Astrocyte (in vitro differentiated cells and primary cell): ENCODE results near the gene INTS13. TPM values are rescaled to one million over a fixed set of nuclear protein-coding genes. Genes with fewer than 3 reads are reported as not detected.

Experiments used
- DNase-seq: peaks from one replicate; pipeline ENCODE4 v3.0.0-alpha.2; 2010; ENCODE audit warnings: low read depth
- FAIRE-seq: peaks from 2 replicates; lab custom pipeline; 2011; peaks lifted over from hg19 to GRCh38; lab: Jason Lieb, UNC
- H2AFZ ChIP-seq: 2 replicates; pipeline ENCODE4 v1.6.0; 2012; ENCODE audit warnings: low read depth, low read length, inconsistent platforms
- H3K27ac ChIP-seq: 2 replicates; pipeline ENCODE4 v1.5.1; 2011; ENCODE audit warnings: low read depth, low read length, inconsistent platforms
- H3K27me3 ChIP-seq: 2 replicates; pipeline ENCODE4 v1.6.0; 2011; ENCODE audit warnings: low read length, inconsistent platforms; ENCODE audit not compliant: insufficient read depth
- H3K36me3 ChIP-seq: 2 replicates; pipeline ENCODE4 v1.5.1; 2011; ENCODE audit warnings: low read length, inconsistent platforms; ENCODE audit not compliant: insufficient read depth
- H3K4me1 ChIP-seq: 2 replicates; pipeline ENCODE4 v1.5.1; 2011; ENCODE audit warnings: low read length, inconsistent platforms; ENCODE audit not compliant: insufficient read depth
- H3K4me2 ChIP-seq: 2 replicates; pipeline ENCODE4 v1.6.0; 2012; ENCODE audit warnings: low read length, inconsistent platforms
- H3K4me3 ChIP-seq: 2 replicates; pipeline ENCODE4 v1.5.1; 2011; ENCODE audit warnings: low read depth, mild to moderate bottlenecking, low read length, inconsistent platforms; ENCODE audit not compliant: insufficient read depth
- H3K79me2 ChIP-seq: 2 replicates; pipeline ENCODE4 v1.6.0; 2012; ENCODE audit warnings: mild to moderate bottlenecking, low read length, inconsistent platforms; ENCODE audit not compliant: insufficient read depth
- H3K9ac ChIP-seq: 2 replicates; pipeline ENCODE4 v1.6.0; 2012; ENCODE audit warnings: mild to moderate bottlenecking, low read length, inconsistent platforms
- H3K9me3 ChIP-seq: 2 replicates; pipeline ENCODE4 v1.5.1; 2012; ENCODE audit warnings: low read depth, mild to moderate bottlenecking, low read length, inconsistent platforms; ENCODE audit not compliant: insufficient read depth
- H4K20me1 ChIP-seq: 2 replicates; pipeline ENCODE4 v1.6.0; 2012; ENCODE audit warnings: low read length, inconsistent platforms; ENCODE audit not compliant: insufficient read depth
- H3K27ac Mint-ChIP-seq: one replicate; pipeline ENCODE4 v1.8.0; 2021; ENCODE audit warnings: mild to moderate bottlenecking, mixed read lengths; ENCODE audit not compliant: unreplicated experiment
- H3K27me3 Mint-ChIP-seq: one replicate; pipeline ENCODE4 v1.8.0; 2021; ENCODE audit warnings: low read depth, mixed read lengths; ENCODE audit not compliant: unreplicated experiment
- H3K36me3 Mint-ChIP-seq: one replicate; pipeline ENCODE4 v1.8.0; 2021; ENCODE audit warnings: low read depth, mixed read lengths; ENCODE audit not compliant: unreplicated experiment
- H3K4me1 Mint-ChIP-seq: one replicate; pipeline ENCODE4 v1.8.0; 2021; ENCODE audit warnings: low read depth, mixed read lengths; ENCODE audit not compliant: unreplicated experiment
- H3K4me3 Mint-ChIP-seq: one replicate; pipeline ENCODE4 v1.8.0; 2021; ENCODE audit warnings: mild to moderate bottlenecking, moderate library complexity, mixed read lengths; ENCODE audit not compliant: unreplicated experiment
- H3K9me3 Mint-ChIP-seq: one replicate; pipeline ENCODE4 v1.8.0; 2021; ENCODE audit warnings: mild to moderate bottlenecking, mixed read lengths; ENCODE audit not compliant: unreplicated experiment
- EZH2 ChIP-seq: IDR thresholded peaks from 2 replicates; pipeline ENCODE4 v1.6.1; 2012; ENCODE audit warnings: mild to moderate bottlenecking, low read length, inconsistent platforms; ENCODE audit not compliant: insufficient read depth
- total RNA-seq: library from RNA; stranded (reverse); gene quantifications from 2 replicates; pipeline ENCODE4 v1.2.1, GENCODE V29; 2021
- TF ChIP-seq, protein P1 (sequence below): IDR thresholded peaks from 2 replicates; pipeline ENCODE4 v1.5.1; 2011; ENCODE audit warnings: low read depth, mild to moderate bottlenecking, inconsistent platforms, low read length, moderate library complexity; ENCODE audit not compliant: insufficient read depth

The INTS13 gene
- total RNA-seq, 1 donor from 2014 or later, result 33.7 TPM

DNA sequence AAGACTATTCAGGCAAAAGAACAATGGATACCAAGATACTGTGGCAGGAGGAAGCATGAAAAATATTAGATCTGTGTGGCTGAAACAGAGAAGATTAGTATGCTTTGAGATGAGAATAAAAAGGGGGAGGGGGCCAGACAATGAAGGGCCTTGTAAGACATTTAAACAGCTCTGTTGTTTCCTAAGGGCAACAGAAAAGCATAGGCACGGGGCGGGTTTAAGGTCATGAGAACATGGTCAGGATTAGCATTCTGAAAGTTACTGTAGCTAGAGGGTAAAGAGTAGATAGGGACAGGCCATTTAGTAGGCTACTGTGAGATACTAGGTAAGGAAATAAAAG, 18.6 kb downstream of the INTS13 start:
- no peaks in the 10 kb centered on the region for H3K79me2 ChIP-seq
- H4K20me1 ChIP-seq, result no peaks in the 10 kb centered on the region
- no peak overlapping the region for H3K27ac ChIP-seq
- H3K27me3 Mint-ChIP-seq, result no peaks in the 10 kb centered on the region
- H3K4me1 ChIP-seq, result no peaks in the 10 kb centered on the region
- H3K36me3 ChIP-seq, result peaks cover 26% of the 10 kb centered on the region
- no peak overlapping the region for H3K4me3 ChIP-seq
- TF ChIP-seq EZH2, result no peak
- TF ChIP-seq, protein P1, sequence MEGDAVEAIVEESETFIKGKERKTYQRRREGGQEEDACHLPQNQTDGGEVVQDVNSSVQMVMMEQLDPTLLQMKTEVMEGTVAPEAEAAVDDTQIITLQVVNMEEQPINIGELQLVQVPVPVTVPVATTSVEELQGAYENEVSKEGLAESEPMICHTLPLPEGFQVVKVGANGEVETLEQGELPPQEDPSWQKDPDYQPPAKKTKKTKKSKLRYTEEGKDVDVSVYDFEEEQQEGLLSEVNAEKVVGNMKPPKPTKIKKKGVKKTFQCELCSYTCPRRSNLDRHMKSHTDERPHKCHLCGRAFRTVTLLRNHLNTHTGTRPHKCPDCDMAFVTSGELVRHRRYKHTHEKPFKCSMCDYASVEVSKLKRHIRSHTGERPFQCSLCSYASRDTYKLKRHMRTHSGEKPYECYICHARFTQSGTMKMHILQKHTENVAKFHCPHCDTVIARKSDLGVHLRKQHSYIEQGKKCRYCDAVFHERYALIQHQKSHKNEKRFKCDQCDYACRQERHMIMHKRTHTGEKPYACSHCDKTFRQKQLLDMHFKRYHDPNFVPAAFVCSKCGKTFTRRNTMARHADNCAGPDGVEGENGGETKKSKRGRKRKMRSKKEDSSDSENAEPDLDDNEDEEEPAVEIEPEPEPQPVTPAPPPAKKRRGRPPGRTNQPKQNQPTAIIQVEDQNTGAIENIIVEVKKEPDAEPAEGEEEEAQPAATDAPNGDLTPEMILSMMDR, result no peak
- no peak overlapping the region for H3K4me2 ChIP-seq
- no peak overlapping the region for H3K9ac ChIP-seq
- H3K9me3 ChIP-seq, result no peaks in the 10 kb centered on the region
- DNase-seq (no peak), FAIRE-seq (peak; percentile 20)
- peaks cover 2% of the 10 kb centered on the region for H3K36me3 Mint-ChIP-seq
- H3K27ac Mint-ChIP-seq, result peak overlapping the region; percentile 8
- H3K4me3 Mint-ChIP-seq, result no peak overlapping the region
- H2AFZ ChIP-seq, result no peak overlapping the region
- H3K27me3 ChIP-seq, result no peaks in the 10 kb centered on the region
- H3K9me3 Mint-ChIP-seq, result no peaks in the 10 kb centered on the region
- peaks cover 14% of the 10 kb centered on the region for H3K4me1 Mint-ChIP-seq

DNA sequence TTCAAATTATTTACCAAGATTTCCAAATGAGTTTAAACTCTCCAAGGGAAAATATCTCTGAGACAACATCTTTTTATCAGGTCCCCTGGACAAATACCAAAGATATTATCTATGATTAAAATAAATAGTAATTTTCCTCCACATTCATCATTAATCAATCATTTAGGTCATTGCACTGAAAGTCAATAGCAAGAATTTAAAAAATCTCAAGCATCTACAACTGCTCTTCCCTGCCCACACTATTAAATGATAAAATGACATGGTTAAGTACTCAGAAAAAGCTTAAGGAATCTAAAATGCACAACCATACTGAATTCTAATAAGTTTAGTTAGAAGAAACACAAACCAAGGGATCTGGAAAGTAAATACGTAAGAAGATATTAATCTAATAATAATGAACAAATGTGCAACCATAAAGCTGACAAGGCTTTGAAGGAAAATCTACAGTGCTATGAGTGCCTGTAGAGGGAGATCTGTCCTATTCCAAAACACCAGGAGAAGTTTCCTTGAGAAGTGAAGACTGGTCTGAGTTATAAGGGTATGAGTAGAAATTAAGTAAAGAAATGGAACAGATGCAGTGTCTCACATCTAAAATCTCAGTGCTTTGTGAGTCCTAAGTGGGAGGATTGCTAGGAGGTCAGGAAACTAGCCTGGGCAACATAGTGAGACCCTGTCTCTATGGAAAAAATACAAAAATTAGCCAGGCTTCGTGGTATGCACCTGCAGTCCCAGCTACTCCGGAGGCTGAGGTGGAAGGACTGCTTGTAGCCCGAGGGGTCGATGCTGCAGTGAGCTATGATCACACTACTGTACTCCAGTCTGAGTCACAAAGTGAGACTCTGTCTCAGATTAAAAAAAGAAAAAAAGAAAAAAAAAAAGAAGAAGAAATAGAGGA, 19.2 kb downstream of the INTS13 start:
- Histone ChIP-seq H3K79me2 (no peaks in the 10 kb centered on the region), H3K4me3 (no peak overlapping the region), H4K20me1 (no peaks in the 10 kb centered on the region), H3K27me3 (no peaks in the 10 kb centered on the region), H3K4me1 (no peaks in the 10 kb centered on the region), H3K9ac (no peak overlapping the region), H3K9me3 (no peaks in the 10 kb centered on the region), H2AFZ (no peak overlapping the region), H3K36me3 (peaks cover 26% of the 10 kb centered on the region), H3K27ac (no peak overlapping the region), H3K4me2 (no peak overlapping the region)
- H3K27ac Mint-ChIP-seq, result peak overlapping the region; percentile 43
- H3K9me3 Mint-ChIP-seq, result no peaks in the 10 kb centered on the region
- TF ChIP-seq, protein P1, result no peak
- TF ChIP-seq EZH2, result no peak
- no peaks in the 10 kb centered on the region for H3K27me3 Mint-ChIP-seq
- peaks cover 2% of the 10 kb centered on the region for H3K36me3 Mint-ChIP-seq
- H3K4me1 Mint-ChIP-seq, result peaks cover 14% of the 10 kb centered on the region
- FAIRE-seq, result no peak
- peak; percentile 26 for DNase-seq
- H3K4me3 Mint-ChIP-seq, result no peak overlapping the region

DNA sequence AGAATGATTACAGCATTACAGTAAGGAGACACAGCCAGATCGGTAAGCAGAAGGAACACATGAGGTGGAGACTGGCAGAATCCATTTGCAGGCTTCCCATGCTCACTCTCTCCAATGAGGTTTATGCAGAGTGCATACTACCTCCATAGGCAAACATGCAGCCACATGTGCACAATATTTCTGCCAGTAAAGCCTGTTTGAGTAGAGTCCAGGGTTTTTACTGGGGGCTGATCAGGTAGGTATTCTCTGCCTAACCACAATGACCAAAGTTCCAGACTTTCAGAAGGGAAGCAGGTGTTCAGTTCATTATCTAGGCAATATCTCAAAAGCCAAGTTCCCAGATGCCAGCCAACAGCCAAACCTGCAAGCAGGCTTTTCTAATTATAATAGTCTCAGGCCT, 31.1 kb downstream of the INTS13 start:
- Histone ChIP-seq H4K20me1 (peaks cover 4% of the 10 kb centered on the region), H3K9ac (no peak overlapping the region), H3K4me3 (no peak overlapping the region), H3K4me1 (no peaks in the 10 kb centered on the region), H3K9me3 (no peaks in the 10 kb centered on the region), H2AFZ (no peak overlapping the region), H3K27ac (no peak overlapping the region), H3K36me3 (peaks cover 41% of the 10 kb centered on the region), H3K79me2 (no peaks in the 10 kb centered on the region), H3K4me2 (no peak overlapping the region), H3K27me3 (no peaks in the 10 kb centered on the region)
- Mint-ChIP-seq H3K4me3 (no peak overlapping the region), H3K36me3 (peaks cover 23% of the 10 kb centered on the region), H3K27me3 (no peaks in the 10 kb centered on the region), H3K4me1 (no peaks in the 10 kb centered on the region), H3K27ac (no peak overlapping the region), H3K9me3 (peaks cover 8% of the 10 kb centered on the region)
- no peak for DNase-seq
- TF ChIP-seq, protein P1, result no peak
- no peak for TF ChIP-seq EZH2
- FAIRE-seq, result no peak
